HCT116 (cell line): ENCODE measurements around the gene HOMER2. TPM values are rescaled to one million over a fixed set of nuclear protein-coding genes. Genes with fewer than 3 reads are reported as not detected.

Source experiments
- ATAC-seq: fragments of 200-7000 bp; cut with Tn5 transposase; 2 replicates; pipeline ENCODE4 v1.9.1; 2020; ENCODE audit warnings: mild to moderate bottlenecking, moderate library complexity
- BruUV-seq: library from RNA; stranded (reverse); fragments of 400-500 nt; replicated peaks from 2 replicates; lab custom pipeline; 2021; lab: Mats Ljungman, UMichigan
- CTCF ChIA-PET: fragments of 300-600 bp; sonication (Branson Sonifier 250); formaldehyde crosslinking; loops from one replicate; lab custom pipeline; 2021; ENCODE audit warnings: antibody characterized with exemption; lab: Charles Lee
- POLR2A ChIA-PET: fragments of 300-600, 350-600 bp; sonication (Branson Sonifier 250); formaldehyde crosslinking; loops from one replicate; lab custom pipeline; 2021; ENCODE audit warnings: antibody characterized with exemption; lab: Charles Lee
- RAD21 ChIA-PET, 2 experiments: fragments of 300-600 bp; sonication (Branson Sonifier 250); formaldehyde crosslinking; loops; one replicate each; lab custom pipeline; 2023; ENCODE audit warnings: low total read pairs in 2 of 2; ENCODE audit not compliant: uncharacterized antibody in 2 of 2, unreplicated experiment in 2 of 2, low non-redundant PET in 1 of 2; lab: Charles Lee
- DNase-seq: peaks from one replicate; pipeline ENCODE4 v3.0.0-alpha.2; 2010; ENCODE audit warnings: low read depth, low spot score
- H2AFZ ChIP-seq: fragments of 200-600 bp; shearing (Covaris generic), sonication (generic); 2 replicates; pipeline ENCODE4 v1.6.1; 2017; ENCODE audit warnings: low read depth, mixed run types, mixed read lengths, antibody characterized with exemption, low read length; ENCODE audit not compliant: poor library complexity, severe bottlenecking
- H3K27ac ChIP-seq: 2 replicates; pipeline ENCODE4 v1.5.1; 2012; ENCODE audit warnings: low read depth, low read length
- H3K27me3 ChIP-seq: fragments of 200-600 bp; sonication (generic); 2 replicates; pipeline ENCODE4 v1.6.1; 2016; ENCODE audit warnings: mixed run types, low read length, mixed read lengths; ENCODE audit not compliant: insufficient read depth
- H3K36me3 ChIP-seq, 2 experiments: fragments of 200-500 bp in 1 of 2; fragments of 200-600 bp in 1 of 2; sonication (Bioruptor generic) in 1 of 2; sonication (generic) in 1 of 2; 2 replicates each; pipeline versions ENCODE4 v1.5.1 to v1.6.1; 2014 to 2016; ENCODE audit warnings: low read length in 2 of 2, inconsistent platforms in 1 of 2, mixed read lengths in 1 of 2, mixed run types in 1 of 2; ENCODE audit not compliant: insufficient read depth in 2 of 2, control insufficient read depth in 1 of 2
- H3K4me1 ChIP-seq, 2 experiments: fragments of 200-600 bp in 1 of 2; sonication (generic) in 1 of 2; 2 replicates each; pipeline versions ENCODE4 v1.5.1 to v1.6.1; 2012 to 2017; ENCODE audit warnings: low read length in 2 of 2, inconsistent platforms in 1 of 2, mild to moderate bottlenecking in 1 of 2, mixed read lengths in 1 of 2, mixed run types in 1 of 2, moderate library complexity in 1 of 2; ENCODE audit not compliant: insufficient read depth in 2 of 2, control insufficient read depth in 1 of 2
- H3K4me2 ChIP-seq: fragments of 200-600 bp; sonication (generic); 2 replicates; pipeline ENCODE4 v1.6.1; 2017; ENCODE audit warnings: mixed run types, low read length, mixed read lengths
- H3K4me3 ChIP-seq, 2 experiments: fragments of 200-600 bp in 1 of 2; sonication (generic) in 1 of 2; replicated peaks in 1 of 2; 2 replicates each; pipeline ENCODE4 v1.5.1; 2011 to 2016; ENCODE audit warnings: low read length in 2 of 2, control low read depth in 1 of 2, low read depth in 1 of 2, mild to moderate bottlenecking in 1 of 2, mixed read lengths in 1 of 2, mixed run types in 1 of 2
- H3K79me2 ChIP-seq: fragments of 200-600 bp; sonication (generic); 2 replicates; pipeline ENCODE4 v1.6.1; 2017; ENCODE audit warnings: mild to moderate bottlenecking, mixed run types, low read length, moderate library complexity, mixed read lengths; ENCODE audit not compliant: insufficient read depth
- H3K9ac ChIP-seq: fragments of 200-600 bp; sonication (generic); 2 replicates; pipeline ENCODE4 v1.6.1; 2016; ENCODE audit warnings: low read length, mixed read lengths
- H3K9me2 ChIP-seq: fragments of 200-600 bp; sonication (generic), shearing (Covaris generic); 2 replicates; pipeline ENCODE4 v1.6.1; 2017; ENCODE audit warnings: mixed run types, mild to moderate bottlenecking, moderate library complexity; ENCODE audit not compliant: insufficient read depth
- H3K9me3 ChIP-seq, 2 experiments: fragments of 200-500 bp in 1 of 2; fragments of 200-600 bp in 1 of 2; sonication (Bioruptor generic) in 1 of 2; sonication (generic) in 1 of 2; 2 replicates each; pipeline ENCODE4 v1.6.1; 2014 to 2017; ENCODE audit warnings: low read length in 2 of 2, mixed read lengths in 2 of 2, inconsistent platforms in 1 of 2, low read depth in 1 of 2, mild to moderate bottlenecking in 1 of 2, mixed run types in 1 of 2, moderate library complexity in 1 of 2; ENCODE audit not compliant: control insufficient read depth in 1 of 2, insufficient read depth in 1 of 2
- H4K20me1 ChIP-seq: fragments of 200-600 bp; sonication (generic), shearing (Covaris generic); 2 replicates; pipeline ENCODE4 v1.6.1; 2017; ENCODE audit warnings: mixed run types, mild to moderate bottlenecking, moderate library complexity; ENCODE audit not compliant: insufficient read depth
- CEBPB ChIP-seq: IDR thresholded peaks from 2 replicates; pipeline ENCODE4 v1.6.1; 2012; ENCODE audit warnings: low read depth
- CTCF ChIP-seq, 3 experiments: fragments of 200-600 bp in 1 of 3; sonication (generic) in 1 of 3; IDR thresholded peaks in 2 of 3; conservative IDR thresholded peaks in 1 of 3; 2 replicates each; pipeline ENCODE4 v1.5.1; 2012 to 2017; ENCODE audit warnings: low read depth in 2 of 3, low read length in 2 of 3, antibody characterized with exemption in 1 of 3, borderline replicate concordance in 1 of 3, control low read depth in 1 of 3, mild to moderate bottlenecking in 1 of 3, mixed read lengths in 1 of 3, mixed run types in 1 of 3, moderate library complexity in 1 of 3; ENCODE audit not compliant: insufficient read depth in 1 of 3
- EZH2 ChIP-seq: fragments of 200-600 bp; sonication (generic); IDR thresholded peaks from 2 replicates; pipeline ENCODE4 v1.6.1; 2017; ENCODE audit warnings: antibody characterized with exemption, mixed run types
- FOSL1 ChIP-seq: IDR thresholded peaks from 2 replicates; pipeline ENCODE4 v1.6.1; 2012; ENCODE audit warnings: low read depth
- JUND ChIP-seq: IDR thresholded peaks from 2 replicates; pipeline ENCODE4 v1.6.1; 2012
- POLR2AphosphoS5 ChIP-seq: IDR thresholded peaks from 2 replicates; pipeline ENCODE4 v1.6.1; 2011; ENCODE audit warnings: mild to moderate bottlenecking, low read depth, low read length, moderate library complexity
- RAD21 ChIP-seq: IDR thresholded peaks from 2 replicates; pipeline ENCODE4 v1.6.1; 2012; ENCODE audit warnings: low read depth, mild to moderate bottlenecking
- SIN3A ChIP-seq: IDR thresholded peaks from 2 replicates; pipeline ENCODE4 v1.6.1; 2012; ENCODE audit warnings: low read depth
- SP1 ChIP-seq: IDR thresholded peaks from 2 replicates; pipeline ENCODE4 v1.6.1; 2012; ENCODE audit warnings: low read depth
- TCF7L2 ChIP-seq: IDR thresholded peaks from 2 replicates; pipeline ENCODE4 v1.7.0; 2011; ENCODE audit warnings: borderline replicate concordance, inconsistent platforms; ENCODE audit not compliant: insufficient read depth, insufficient read length; ENCODE audit errors: extremely low read depth
- YY1 ChIP-seq: IDR thresholded peaks from 2 replicates; pipeline ENCODE4 v1.6.1; 2011; ENCODE audit warnings: low read length, low read depth, moderate library complexity, mild to moderate bottlenecking; ENCODE audit not compliant: insufficient replicate concordance; ENCODE audit errors: extremely low read depth
- ZBTB33 ChIP-seq: IDR thresholded peaks from 2 replicates; pipeline ENCODE4 v1.6.1; 2011; ENCODE audit warnings: mild to moderate bottlenecking, low read length, moderate library complexity; ENCODE audit not compliant: insufficient replicate concordance; ENCODE audit errors: extremely low read depth
- intact Hi-C: fragments of 100-400 bp; cut with micrococcal nuclease; formaldehyde crosslinking; loops from 2 replicates; pipeline ENCODE4 v1.10.0; 2022
- total RNA-seq: library from RNA; stranded (reverse); gene quantifications from one replicate; pipeline ENCODE4 v1.2.1, GENCODE V29; 2021; ENCODE audit not compliant: unreplicated experiment

Gene HOMER2
- total RNA-seq, 1 experiment from 2014 or later = 3.9 TPM

DNA sequence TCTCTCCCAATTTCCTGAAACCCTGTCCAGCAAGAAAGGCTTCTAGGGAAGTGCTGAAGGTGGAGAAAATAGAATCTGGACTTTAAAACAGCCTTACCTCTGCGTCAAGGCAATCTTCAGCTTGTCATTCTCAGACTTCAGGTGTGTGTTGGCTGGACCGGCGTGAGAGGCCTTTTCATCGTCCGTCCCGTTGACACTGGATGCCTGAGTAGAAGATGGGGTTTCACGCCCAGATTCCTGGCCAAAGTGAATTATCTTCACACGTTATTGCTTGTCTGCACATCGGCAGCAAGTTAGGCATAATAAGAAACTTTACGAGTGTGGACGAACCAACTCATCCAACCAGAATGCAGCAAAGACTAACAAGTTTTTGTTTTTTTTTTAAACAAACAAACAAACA is 93.6 kb downstream of the HOMER2 start:
- Histone ChIP-seq H3K36me3 (no peaks in the 10 kb centered on the region), H3K27ac (no peak overlapping the region), H3K79me2 (no peaks in the 10 kb centered on the region), H3K9ac (no peak overlapping the region), H3K27me3 (no peaks in the 10 kb centered on the region), H4K20me1 (no peaks in the 10 kb centered on the region)
- RAD21 ChIA-PET = no interaction called here
- CTCF ChIA-PET = no interaction called here
- no TSS peak for BruUV-seq
- TF ChIP-seq SIN3A (no peak), TCF7L2 (no peak), YY1 (no peak), SP1 (no peak), EZH2 (no peak), CEBPB (no peak)
- TF ChIP-seq, all 23 proteins: peak for 0
- Histone ChIP-seq H3K4me2 (no peak overlapping the region), H3K9me2 (no peaks in the 10 kb centered on the region), H2AFZ (no peak overlapping the region), H3K4me1 (no peaks in the 10 kb centered on the region), H3K4me3 (no peak overlapping the region), H3K9me3 (no peaks in the 10 kb centered on the region)
- intact Hi-C loops = no loop called here
- ATAC-seq (no peak), DNase-seq (no peak)
- POLR2A ChIA-PET = no interaction called here

GRCh38 chr15:82856397-82857170 is 95.9 kb downstream of the HOMER2 start:
- Histone ChIP-seq H2AFZ (no peak overlapping the region), H3K4me3 (no peak overlapping the region), H3K9me3 (no peaks in the 10 kb centered on the region), H3K4me2 (no peak overlapping the region), H3K27ac (no peak overlapping the region), H4K20me1 (no peaks in the 10 kb centered on the region), H3K79me2 (no peaks in the 10 kb centered on the region), H3K27me3 (no peaks in the 10 kb centered on the region), H3K9ac (no peak overlapping the region), H3K9me2 (no peaks in the 10 kb centered on the region), H3K36me3 (no peaks in the 10 kb centered on the region), H3K4me1 (no peaks in the 10 kb centered on the region)
- intact Hi-C loops = no loop called here
- no TSS peak for BruUV-seq
- ChIA-PET RAD21 (no interaction called here), CTCF (no interaction called here), POLR2A (interaction anchor here (1.2 kb wide), 1 partner anchor 11 kb away, joined by 3 read pairs; no protein-coding TSS in a partner anchor)
- no peak for DNase-seq
- 0 out of 2 replicates have a peak, but pooled peaks have one; percentile 36 for ATAC-seq
- TF ChIP-seq POLR2AphosphoS5 (no peak), RAD21 (no peak), CTCF (IDR thresholded peaks at IDR 0.05 in 2 of 3, conservative IDR thresholded peaks at IDR 0.05 in 1 of 3; ENCODE audit: borderline replicate concordance in 1 of 3, insufficient read depth in 1 of 3, low read depth in 2 of 3, low read length in 2 of 3) (no peak), FOSL1 (no peak), JUND (no peak), ZBTB33 (no peak)
